HepG2 (cell line): Measurements from ENCODE around the gene EEFSEC. TPM values are rescaled to one million over a fixed set of nuclear protein-coding genes. Genes with fewer than 3 reads are reported as not detected.
A peak's percentile ranks its signal among the peaks of the same experiment; 100 is the strongest.

ENCODE experiments used
- ATAC-seq: fragments of 200-7000 bp; cut with Tn5 transposase; 3 replicates; pipeline ENCODE4 v1.9.1; 2020; ENCODE audit warnings: mild to moderate bottlenecking, moderate library complexity
- BruUV-seq: library from RNA; stranded (reverse); fragments of 400-500 nt; replicated peaks from 2 replicates; lab custom pipeline; 2021; lab: Mats Ljungman, UMichigan
- CTCF ChIA-PET: fragments of 300-600 bp; formaldehyde crosslinking; extraction: SDS; loops from one replicate; lab custom pipeline; 2021; ENCODE audit warnings: low total read pairs, inconsistent platforms, low intra/inter-chr PET ratio; lab: Yijun Ruan, JAX
- POLR2A ChIA-PET: fragments of 350-600 bp; sonication (Branson Sonifier 250); formaldehyde crosslinking; loops from one replicate; lab custom pipeline; 2020; ENCODE audit warnings: antibody characterized with exemption, inconsistent platforms; lab: Yijun Ruan, JAX
- DNase-seq: peaks from one replicate; pipeline ENCODE4 v3.0.0-alpha.2; 2015; ENCODE audit warnings: low spot score
- FAIRE-seq: peaks from 3 replicates; lab custom pipeline; 2011; peaks lifted over from hg19 to GRCh38; lab: Jason Lieb, UNC
- H2AFZ ChIP-seq: one replicate; pipeline ENCODE4 v1.6.1; 2011; ENCODE audit warnings: low read length, inconsistent platforms
- H3K27ac ChIP-seq: fragments of 300-600 bp; 3 replicates; pipeline ENCODE4 v1.8.0; 2011; ENCODE audit warnings: mixed run types, mild to moderate bottlenecking, mixed read lengths, low read length, inconsistent platforms; ENCODE audit not compliant: insufficient read depth; ENCODE audit errors: extremely low read length
- H3K27me3 ChIP-seq, 2 experiments: fragments of 200-600 bp in 1 of 2; 2 replicates in 1 of 2; 3 replicates in 1 of 2; pipeline versions ENCODE4 v1.6.0 to v1.8.0; 2011; ENCODE audit warnings: low read length in 2 of 2, mild to moderate bottlenecking in 2 of 2, moderate library complexity in 2 of 2, inconsistent platforms in 1 of 2; ENCODE audit not compliant: insufficient read depth in 2 of 2, control insufficient read depth in 1 of 2
- H3K36me3 ChIP-seq, 2 experiments: fragments of 200-600 bp in 1 of 2; replicated peaks in 1 of 2; 2 replicates in 1 of 2; 3 replicates in 1 of 2; pipeline versions ENCODE4 v1.5.1 to v1.8.0; 2011; ENCODE audit warnings: low read length in 2 of 2, inconsistent platforms in 1 of 2; ENCODE audit not compliant: insufficient read depth in 2 of 2, control insufficient read depth in 1 of 2
- H3K4me1 ChIP-seq: 2 replicates; pipeline ENCODE4 v1.5.1; 2012; ENCODE audit warnings: low read length, inconsistent platforms; ENCODE audit not compliant: insufficient read depth
- H3K4me2 ChIP-seq: 2 replicates; pipeline ENCODE4 v1.6.0; 2011; ENCODE audit warnings: low read depth, low read length, inconsistent platforms
- H3K4me3 ChIP-seq, 3 experiments: fragments of 200-600 bp in 1 of 3; sonication (generic), shearing (Covaris generic) in 1 of 3; replicated peaks in 1 of 3; 2 replicates each; pipeline ENCODE4 v1.5.1; 2011 to 2016; ENCODE audit warnings: low read length in 3 of 3, inconsistent platforms in 2 of 3, low read depth in 2 of 3, mild to moderate bottlenecking in 2 of 3, control low read depth in 1 of 3, mixed read lengths in 1 of 3; ENCODE audit not compliant: insufficient read depth in 1 of 3
- H3K79me2 ChIP-seq: one replicate; pipeline ENCODE4 v1.6.1; 2011; ENCODE audit warnings: low read length, inconsistent platforms; ENCODE audit not compliant: insufficient read depth
- H3K9ac ChIP-seq: 2 replicates; pipeline ENCODE4 v1.6.0; 2011; ENCODE audit warnings: mild to moderate bottlenecking, low read depth, low read length, inconsistent platforms; ENCODE audit not compliant: insufficient read depth
- H3K9me3 ChIP-seq: 2 replicates; pipeline ENCODE4 v1.5.1; 2012; ENCODE audit warnings: mild to moderate bottlenecking, low read length
- H4K20me1 ChIP-seq: 2 replicates; pipeline ENCODE4 v1.6.0; 2011; ENCODE audit warnings: inconsistent platforms, mild to moderate bottlenecking, low read length, moderate library complexity; ENCODE audit not compliant: insufficient read depth
- DNMT1 ChIP-seq: sonication (generic); formaldehyde crosslinking; IDR thresholded peaks from 2 replicates; pipeline ENCODE4 v1.5.1; 2020; ENCODE audit warnings: mild to moderate bottlenecking, missing genetic modification reagents
- HOXA9 ChIP-seq: sonication (generic); formaldehyde crosslinking; IDR thresholded peaks from 2 replicates; pipeline ENCODE4 v1.8.1; 2022; ENCODE audit warnings: missing genetic modification reagents, mild to moderate bottlenecking, moderate library complexity, borderline replicate concordance
- RAD21 ChIP-seq: fragments of 450-650 bp; formaldehyde crosslinking; IDR thresholded peaks from 2 replicates; pipeline ENCODE4 v1.5.0; 2020; ENCODE audit warnings: mild to moderate bottlenecking
- ZBTB4 ChIP-seq: sonication (generic); formaldehyde crosslinking; IDR thresholded peaks from 2 replicates; pipeline ENCODE4 v1.4.0; 2020; ENCODE audit warnings: missing genetic modification reagents, mild to moderate bottlenecking, borderline replicate concordance
- ZNF207 ChIP-seq: fragments of 450-650 bp; IDR thresholded peaks from 2 replicates; pipeline ENCODE4 v1.6.1; 2016; ENCODE audit warnings: antibody characterized with exemption, borderline replicate concordance
- ZNF547 ChIP-seq: sonication (generic); formaldehyde crosslinking; IDR thresholded peaks from 2 replicates; pipeline ENCODE4 v1.5.1; 2020; ENCODE audit warnings: mild to moderate bottlenecking, missing genetic modification reagents
- ZNF766 ChIP-seq: sonication (generic); formaldehyde crosslinking; IDR thresholded peaks from 2 replicates; pipeline ENCODE4 v1.5.0; 2020; ENCODE audit warnings: missing genetic modification reagents, borderline replicate concordance
- ZSCAN31 ChIP-seq: sonication (generic); formaldehyde crosslinking; IDR thresholded peaks from 2 replicates; pipeline ENCODE4 v1.5.0; 2020; ENCODE audit warnings: low read depth, mild to moderate bottlenecking, missing genetic modification reagents
- WGBS: methylation state at CpG from one replicate; pipeline ENCODE4 v1.1.6; 2017; ENCODE audit warnings: low lambda C conversion rate; 5-methylcytosine and 5-hydroxymethylcytosine counted together
- in situ Hi-C: cut with HindIII; loops from 2 replicates; pipeline ENCODE4 v1.10.0; 2017; ENCODE audit warnings: low pct_unique_long_range_greater_than_20kb; ENCODE audit not compliant: extremely low pct_ligation_motif_present
- intact Hi-C: fragments of 100-400 bp; cut with micrococcal nuclease; formaldehyde crosslinking; loops from one replicate; pipeline ENCODE4 v1.10.0; 2022; ENCODE audit not compliant: unreplicated experiment
- polyA plus RNA-seq, 8 experiments: library from polyadenylated mRNA; depleted of rRNA in 3 of 8; stranded (reverse) in 7 of 8; unstranded in 1 of 8; fragments of >200 nt; fragmentation: Illumina TruSeq in 4 of 8; extraction: Trizol in 4 of 8; gene quantifications; 2 replicates each; pipeline versions ENCODE4 v1.2.1 to v1.2.3, GENCODE V29; 2011 to 2016; ENCODE audit warnings: low read depth in 4 of 8, missing spikeins in 1 of 8, mixed read lengths in 1 of 8; ENCODE audit not compliant: insufficient read depth in 1 of 8
- total RNA-seq, 5 experiments: library from RNA; depleted of rRNA; stranded (reverse); fragments of >200 nt; fragmentation: Illumina TruSeq; extraction: Trizol; gene quantifications; 2 replicates each; pipeline ENCODE4 v1.2.3, GENCODE V29; 2016; ENCODE audit warnings: low read depth in 1 of 5
- TF ChIP-seq, protein P1 (sequence below): sonication (generic); formaldehyde crosslinking; IDR thresholded peaks from 2 replicates; pipeline ENCODE4 v1.8.0; 2022; ENCODE audit warnings: mild to moderate bottlenecking, missing genetic modification reagents; ENCODE audit not compliant: insufficient replicate concordance

The EEFSEC gene
- total and polyA plus RNA-seq, 2 of the 13 experiments (the other 11 are each of a cell fraction or from before 2014, with no cell fraction given) = 6.4 to 24.2 TPM

GRCh38 chr3:128321418-128321817, 168.1 kb downstream of the EEFSEC start:
- no peak for DNase-seq
- no peaks in the 10 kb centered on the region for H3K79me2 ChIP-seq
- ATAC-seq = no peak
- peaks cover 6 to 17% of the 10 kb centered on the region in 2 experiments; a peak in 4 of 5 replicates for H3K36me3 ChIP-seq
- WGBS = 100% methylated on average over 4 of the region's 4 CpGs
- no peak overlapping the region for H3K27ac ChIP-seq
- H3K9ac ChIP-seq = no peak overlapping the region
- no peak overlapping the region for H3K4me3 ChIP-seq
- H4K20me1 ChIP-seq = peaks cover 2% of the 10 kb centered on the region; the same call in 1 of the 2 replicates
- in situ Hi-C loops = loop anchor here (10.0 kb wide), 1 partner anchor 147 kb away; no protein-coding TSS in a partner anchor
- no peak overlapping the region for H2AFZ ChIP-seq
- intact Hi-C loops = loop anchor here (5.0 kb wide), 2 partner anchors 106 to 149 kb away; no protein-coding TSS in a partner anchor
- no peak for FAIRE-seq
- no TSS peak for BruUV-seq
- TF ChIP-seq ZNF547 (CRISPR knock-in tag) (no peak), HOXA9 (CRISPR knock-in tag) (no peak)
- ChIA-PET POLR2A (no interaction called here), CTCF (interaction anchor here (1.3 kb wide), 1 partner anchor 150 kb away, joined by 7 read pairs; no protein-coding TSS in a partner anchor)
- H3K4me1 ChIP-seq = peaks cover 42% of the 10 kb centered on the region
- no peaks in the 10 kb centered on the region for H3K27me3 ChIP-seq
- no peak overlapping the region for H3K4me2 ChIP-seq
- H3K9me3 ChIP-seq = no peaks in the 10 kb centered on the region

DNA sequence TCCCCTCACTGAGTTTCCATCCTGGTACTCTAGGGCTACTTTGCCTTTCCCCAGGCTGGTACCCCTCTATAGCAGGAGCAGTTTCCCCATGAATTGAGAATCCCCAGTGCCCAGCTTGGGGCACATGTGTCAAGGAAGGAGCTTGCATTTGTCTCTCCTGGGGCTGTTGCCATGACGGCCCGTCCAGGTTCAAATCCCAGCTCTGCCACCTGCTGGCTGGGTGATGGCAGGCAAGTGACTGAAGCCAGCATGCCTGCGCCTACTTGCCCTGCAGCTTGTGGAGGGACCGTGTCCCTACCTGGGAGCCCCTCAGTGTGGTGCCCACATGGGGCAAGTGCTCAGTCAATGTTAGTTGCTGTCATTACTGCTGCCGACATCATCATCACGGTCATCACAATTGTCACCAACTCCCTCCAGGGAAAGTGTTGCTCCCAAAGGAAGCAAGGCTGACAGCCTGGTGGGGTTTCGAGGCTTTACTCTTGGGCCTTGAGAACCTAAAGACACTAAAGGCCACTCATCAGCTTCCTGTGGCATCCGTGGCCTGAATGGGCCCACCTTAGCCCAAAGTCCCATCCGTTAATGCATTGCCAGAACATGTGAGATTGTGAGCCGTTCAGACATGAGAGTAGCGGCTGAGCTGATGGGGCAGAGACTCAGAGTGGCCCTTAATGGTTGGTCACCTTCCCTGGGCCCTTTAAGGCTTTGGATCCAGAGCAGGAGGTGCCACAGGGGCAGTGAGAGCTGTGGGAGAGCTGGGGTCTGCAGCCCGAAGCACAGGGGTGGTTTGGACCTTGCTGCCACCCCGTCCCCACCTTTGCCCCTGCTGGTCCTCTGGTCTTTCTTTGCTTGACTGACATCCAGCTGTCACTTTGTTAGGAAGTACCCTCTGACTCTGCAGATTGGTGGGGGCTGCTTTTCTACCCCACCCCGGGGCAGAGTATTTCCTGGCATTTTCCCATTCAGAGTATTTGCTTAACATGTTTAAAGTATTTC, 169.0 kb downstream of the EEFSEC start:
- Histone ChIP-seq H3K79me2 (no peaks in the 10 kb centered on the region), H3K36me3 (peaks cover 5 to 13% of the 10 kb centered on the region in 2 experiments; a peak in 4 of 5 replicates), H2AFZ (no peak overlapping the region), H4K20me1 (no peaks in the 10 kb centered on the region), H3K4me2 (no peak overlapping the region), H3K27me3 (no peaks in the 10 kb centered on the region), H3K27ac (no peak overlapping the region), H3K4me3 (no peak overlapping the region), H3K9ac (no peak overlapping the region), H3K4me1 (peaks cover 37% of the 10 kb centered on the region), H3K9me3 (no peaks in the 10 kb centered on the region)
- FAIRE-seq (no peak), ATAC-seq (peak; percentile 51), DNase-seq (no peak)
- no TSS peak for BruUV-seq
- ChIA-PET CTCF (interaction anchor here (1.3 kb wide), 1 partner anchor 151 kb away, joined by 7 read pairs; no protein-coding TSS in a partner anchor), POLR2A (interaction anchor here (1.1 to 1.4 kb wide), 2 partner anchors 22 to 170 kb away, joined by 3 read pairs; no protein-coding TSS in a partner anchor)
- intact Hi-C loops (loop anchor here (5.0 kb wide), 2 partner anchors 105 to 150 kb away; no protein-coding TSS in a partner anchor), in situ Hi-C loops (loop anchor here (10.0 kb wide), 1 partner anchor 148 kb away; no protein-coding TSS in a partner anchor)
- WGBS = 89% methylated on average over 4 of the region's 14 CpGs
- TF ChIP-seq, protein P1, sequence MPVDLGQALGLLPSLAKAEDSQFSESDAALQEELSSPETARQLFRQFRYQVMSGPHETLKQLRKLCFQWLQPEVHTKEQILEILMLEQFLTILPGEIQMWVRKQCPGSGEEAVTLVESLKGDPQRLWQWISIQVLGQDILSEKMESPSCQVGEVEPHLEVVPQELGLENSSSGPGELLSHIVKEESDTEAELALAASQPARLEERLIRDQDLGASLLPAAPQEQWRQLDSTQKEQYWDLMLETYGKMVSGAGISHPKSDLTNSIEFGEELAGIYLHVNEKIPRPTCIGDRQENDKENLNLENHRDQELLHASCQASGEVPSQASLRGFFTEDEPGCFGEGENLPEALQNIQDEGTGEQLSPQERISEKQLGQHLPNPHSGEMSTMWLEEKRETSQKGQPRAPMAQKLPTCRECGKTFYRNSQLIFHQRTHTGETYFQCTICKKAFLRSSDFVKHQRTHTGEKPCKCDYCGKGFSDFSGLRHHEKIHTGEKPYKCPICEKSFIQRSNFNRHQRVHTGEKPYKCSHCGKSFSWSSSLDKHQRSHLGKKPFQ (CRISPR knock-in tag) = no peak
- no peak for TF ChIP-seq DNMT1 (CRISPR knock-in tag)
- peak; percentile 38; the same call in 1 of the 2 replicates for TF ChIP-seq ZSCAN31
- 0 out of 2 replicates have a peak, but pooled peaks have one; percentile 39 for TF ChIP-seq ZBTB4 (CRISPR knock-in tag)
- no peak for TF ChIP-seq ZNF207
- peak; percentile 33; the same call in 1 of the 2 replicates for TF ChIP-seq RAD21 (CRISPR knock-in tag)
- no peak for TF ChIP-seq ZNF766 (CRISPR knock-in tag)
